Neural progenitor cell (in vitro differentiated cells): ENCODE results near the gene SEMA3G. TPM values are rescaled to one million over a fixed set of nuclear protein-coding genes. Genes with fewer than 3 reads are reported as not detected.

Source experiments
- DNase-seq: peaks from one replicate; pipeline ENCODE4 v3.0.0-alpha.2; 2016; ENCODE audit warnings: low spot score
- H2AFZ ChIP-seq: fragments of 200-600 bp; sonication (generic); replicated peaks from 2 replicates; pipeline ENCODE4 v1.6.1; 2016; ENCODE audit warnings: antibody characterized with exemption
- H3F3A ChIP-seq: fragments of 200-600 bp; sonication (generic); 2 replicates; pipeline ENCODE4 v1.6.1; 2016; ENCODE audit warnings: antibody characterized with exemption, low read depth
- H3K27ac ChIP-seq: fragments of 200-600 bp; sonication (generic); 2 replicates; pipeline ENCODE4 v1.5.1; 2016; ENCODE audit warnings: mild to moderate bottlenecking
- H3K27me3 ChIP-seq: fragments of 200-600 bp; sonication (generic); 2 replicates; pipeline ENCODE4 v1.6.1; 2016; ENCODE audit warnings: mild to moderate bottlenecking, moderate library complexity
- H3K36me3 ChIP-seq: fragments of 200-600 bp; sonication (generic); 2 replicates; pipeline ENCODE4 v1.5.1; 2016
- H3K4me1 ChIP-seq: fragments of 200-600 bp; sonication (generic); 2 replicates; pipeline ENCODE4 v1.6.1; 2016; ENCODE audit warnings: mixed run types
- H3K4me2 ChIP-seq: fragments of 200-600 bp; sonication (generic); 2 replicates; pipeline ENCODE4 v1.6.1; 2016
- H3K4me3 ChIP-seq: fragments of 200-600 bp; sonication (generic); 2 replicates; pipeline ENCODE4 v1.5.1; 2016
- H3K79me2 ChIP-seq: fragments of 200-600 bp; sonication (generic); 2 replicates; pipeline ENCODE4 v1.6.1; 2016; ENCODE audit warnings: low read depth
- H3K9ac ChIP-seq: fragments of 200-600 bp; sonication (generic); 2 replicates; pipeline ENCODE4 v1.6.1; 2016
- H3K9me3 ChIP-seq: fragments of 200-600 bp; sonication (generic); 2 replicates; pipeline ENCODE4 v1.5.1; 2016; ENCODE audit warnings: low read depth
- H4K20me1 ChIP-seq: fragments of 200-600 bp; sonication (generic); 2 replicates; pipeline ENCODE4 v1.6.1; 2016; ENCODE audit warnings: low read depth
- H3K27ac Mint-ChIP-seq: 3 replicates; pipeline ENCODE4 v1.8.0; 2021; ENCODE audit warnings: mixed read lengths
- H3K27me3 Mint-ChIP-seq: 2 replicates; pipeline ENCODE4 v1.8.0; 2022; ENCODE audit warnings: low read depth, mild to moderate bottlenecking, inconsistent platforms, moderate library complexity, mixed read lengths; ENCODE audit not compliant: insufficient read depth
- H3K36me3 Mint-ChIP-seq: 3 replicates; pipeline ENCODE4 v1.8.0; 2021; ENCODE audit warnings: mixed read lengths
- H3K4me1 Mint-ChIP-seq: 3 replicates; pipeline ENCODE4 v1.8.0; 2021; ENCODE audit warnings: mixed read lengths
- H3K4me3 Mint-ChIP-seq: 3 replicates; pipeline ENCODE4 v1.8.0; 2021; ENCODE audit warnings: mild to moderate bottlenecking, moderate library complexity, mixed read lengths
- H3K9me3 Mint-ChIP-seq: 3 replicates; pipeline ENCODE4 v1.8.0; 2020; ENCODE audit warnings: mixed read lengths
- EZH2 ChIP-seq: fragments of 200-600 bp; sonication (generic); IDR thresholded peaks from 2 replicates; pipeline ENCODE4 v1.6.1; 2017; ENCODE audit warnings: antibody characterized with exemption, mild to moderate bottlenecking, moderate library complexity
- EZH2phosphoT487 ChIP-seq: fragments of 200-600 bp; sonication (generic); IDR thresholded peaks from 2 replicates; pipeline ENCODE4 v1.6.1; 2017; ENCODE audit warnings: antibody characterized with exemption
- total RNA-seq: library from RNA; depleted of rRNA; stranded (reverse); fragments of >200 nt; gene quantifications from 2 replicates; pipeline ENCODE4 v1.2.3, GENCODE V29; 2015; ENCODE audit warnings: low replicate concordance
- TF ChIP-seq, protein P1 (sequence below): fragments of 200-600 bp; sonication (generic); IDR thresholded peaks from 2 replicates; pipeline ENCODE4 v1.5.1; 2017; ENCODE audit warnings: antibody characterized with exemption, mild to moderate bottlenecking

The SEMA3G gene
- total RNA-seq, 1 donor from 2014 or later = 0.79 TPM

DNA sequence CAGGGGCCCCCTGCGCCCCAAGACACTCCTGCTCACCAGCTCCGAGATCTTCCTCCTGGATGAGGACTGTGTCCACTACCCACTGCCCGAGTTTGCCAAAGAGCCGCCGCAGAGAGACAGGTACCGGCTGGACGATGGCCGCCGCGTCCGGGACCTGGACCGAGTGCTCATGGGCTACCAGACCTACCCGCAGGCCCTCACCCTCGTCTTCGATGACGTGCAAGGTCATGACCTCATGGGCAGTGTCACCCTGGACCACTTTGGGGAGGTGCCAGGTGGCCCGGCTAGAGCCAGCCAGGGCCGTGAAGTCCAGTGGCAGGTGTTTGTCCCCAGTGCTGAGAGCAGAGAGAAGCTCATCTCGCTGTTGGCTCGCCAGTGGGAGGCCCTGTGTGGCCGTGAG, 47.2 kb upstream of the SEMA3G start:
- Histone ChIP-seq H3K27me3 (no peaks in the 10 kb centered on the region), H3K27ac (no peak overlapping the region), H3K36me3 (no peaks in the 10 kb centered on the region), H3K9me3 (no peaks in the 10 kb centered on the region), H3K4me1 (peaks cover 6% of the 10 kb centered on the region), H4K20me1 (peaks cover 22% of the 10 kb centered on the region), H3K4me2 (no peak overlapping the region), H3K79me2 (no peaks in the 10 kb centered on the region), H3F3A (peaks cover 7% of the 10 kb centered on the region), H3K4me3 (no peak overlapping the region), H3K9ac (no peak overlapping the region), H2AFZ (no peak overlapping the region)
- H3K36me3 Mint-ChIP-seq = peaks cover 11% of the 10 kb centered on the region
- H3K4me3 Mint-ChIP-seq = no peak overlapping the region
- no peak overlapping the region for H3K27ac Mint-ChIP-seq
- TF ChIP-seq EZH2 = no peak
- TF ChIP-seq, protein P1, sequence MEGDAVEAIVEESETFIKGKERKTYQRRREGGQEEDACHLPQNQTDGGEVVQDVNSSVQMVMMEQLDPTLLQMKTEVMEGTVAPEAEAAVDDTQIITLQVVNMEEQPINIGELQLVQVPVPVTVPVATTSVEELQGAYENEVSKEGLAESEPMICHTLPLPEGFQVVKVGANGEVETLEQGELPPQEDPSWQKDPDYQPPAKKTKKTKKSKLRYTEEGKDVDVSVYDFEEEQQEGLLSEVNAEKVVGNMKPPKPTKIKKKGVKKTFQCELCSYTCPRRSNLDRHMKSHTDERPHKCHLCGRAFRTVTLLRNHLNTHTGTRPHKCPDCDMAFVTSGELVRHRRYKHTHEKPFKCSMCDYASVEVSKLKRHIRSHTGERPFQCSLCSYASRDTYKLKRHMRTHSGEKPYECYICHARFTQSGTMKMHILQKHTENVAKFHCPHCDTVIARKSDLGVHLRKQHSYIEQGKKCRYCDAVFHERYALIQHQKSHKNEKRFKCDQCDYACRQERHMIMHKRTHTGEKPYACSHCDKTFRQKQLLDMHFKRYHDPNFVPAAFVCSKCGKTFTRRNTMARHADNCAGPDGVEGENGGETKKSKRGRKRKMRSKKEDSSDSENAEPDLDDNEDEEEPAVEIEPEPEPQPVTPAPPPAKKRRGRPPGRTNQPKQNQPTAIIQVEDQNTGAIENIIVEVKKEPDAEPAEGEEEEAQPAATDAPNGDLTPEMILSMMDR = no peak
- TF ChIP-seq EZH2phosphoT487 = no peak
- peaks cover 10% of the 10 kb centered on the region for H3K4me1 Mint-ChIP-seq
- no peak for DNase-seq
- peaks cover 6% of the 10 kb centered on the region for H3K27me3 Mint-ChIP-seq
- H3K9me3 Mint-ChIP-seq = no peaks in the 10 kb centered on the region

DNA sequence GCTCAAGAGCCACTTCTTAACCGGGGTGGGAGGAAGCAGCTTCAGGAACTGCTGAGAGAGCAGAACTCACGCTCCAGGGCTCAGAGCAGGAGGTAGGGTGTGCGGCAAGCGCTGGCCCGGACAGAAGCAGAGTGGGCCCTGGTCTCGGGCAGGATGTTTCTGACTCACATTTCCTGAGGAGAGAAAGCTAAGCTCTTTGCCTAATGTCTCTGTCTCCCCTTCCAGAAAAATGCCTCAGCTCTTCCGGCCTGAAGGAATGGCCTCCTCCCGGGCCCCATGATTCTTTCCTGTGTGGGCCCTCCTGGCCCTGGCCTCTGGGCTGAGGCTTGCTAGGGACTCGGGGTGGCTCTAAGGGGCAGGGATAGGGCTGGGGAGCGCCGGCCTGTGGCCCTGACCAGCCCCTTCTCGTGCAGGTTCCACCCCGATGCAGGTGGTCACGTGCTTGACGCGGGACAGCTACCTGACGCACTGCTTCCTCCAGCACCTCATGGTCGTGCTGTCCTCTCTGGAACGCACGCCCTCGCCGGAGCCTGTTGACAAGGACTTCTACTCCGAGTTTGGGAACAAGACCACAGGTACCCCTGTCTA, 46.1 kb upstream of the SEMA3G start:
- no peaks in the 10 kb centered on the region for H3K36me3 ChIP-seq
- Mint-ChIP-seq H3K36me3 (peaks cover 11% of the 10 kb centered on the region), H3K4me1 (peaks cover 10% of the 10 kb centered on the region), H3K27ac (no peak overlapping the region), H3K27me3 (peaks cover 6% of the 10 kb centered on the region), H3K9me3 (no peaks in the 10 kb centered on the region), H3K4me3 (no peak overlapping the region)
- H3K4me1 ChIP-seq = peaks cover 6% of the 10 kb centered on the region
- no peak overlapping the region for H3K4me2 ChIP-seq
- DNase-seq = no peak
- H3K4me3 ChIP-seq = no peak overlapping the region
- H4K20me1 ChIP-seq = peaks cover 22% of the 10 kb centered on the region
- H3F3A ChIP-seq = peaks cover 7% of the 10 kb centered on the region
- H2AFZ ChIP-seq = no peak overlapping the region
- H3K27ac ChIP-seq = no peak overlapping the region
- no peak overlapping the region for H3K9ac ChIP-seq
- H3K9me3 ChIP-seq = no peaks in the 10 kb centered on the region
- H3K79me2 ChIP-seq = no peaks in the 10 kb centered on the region
- TF ChIP-seq EZH2 (no peak), EZH2phosphoT487 (no peak)
- TF ChIP-seq, protein P1 = no peak
- no peaks in the 10 kb centered on the region for H3K27me3 ChIP-seq

DNA sequence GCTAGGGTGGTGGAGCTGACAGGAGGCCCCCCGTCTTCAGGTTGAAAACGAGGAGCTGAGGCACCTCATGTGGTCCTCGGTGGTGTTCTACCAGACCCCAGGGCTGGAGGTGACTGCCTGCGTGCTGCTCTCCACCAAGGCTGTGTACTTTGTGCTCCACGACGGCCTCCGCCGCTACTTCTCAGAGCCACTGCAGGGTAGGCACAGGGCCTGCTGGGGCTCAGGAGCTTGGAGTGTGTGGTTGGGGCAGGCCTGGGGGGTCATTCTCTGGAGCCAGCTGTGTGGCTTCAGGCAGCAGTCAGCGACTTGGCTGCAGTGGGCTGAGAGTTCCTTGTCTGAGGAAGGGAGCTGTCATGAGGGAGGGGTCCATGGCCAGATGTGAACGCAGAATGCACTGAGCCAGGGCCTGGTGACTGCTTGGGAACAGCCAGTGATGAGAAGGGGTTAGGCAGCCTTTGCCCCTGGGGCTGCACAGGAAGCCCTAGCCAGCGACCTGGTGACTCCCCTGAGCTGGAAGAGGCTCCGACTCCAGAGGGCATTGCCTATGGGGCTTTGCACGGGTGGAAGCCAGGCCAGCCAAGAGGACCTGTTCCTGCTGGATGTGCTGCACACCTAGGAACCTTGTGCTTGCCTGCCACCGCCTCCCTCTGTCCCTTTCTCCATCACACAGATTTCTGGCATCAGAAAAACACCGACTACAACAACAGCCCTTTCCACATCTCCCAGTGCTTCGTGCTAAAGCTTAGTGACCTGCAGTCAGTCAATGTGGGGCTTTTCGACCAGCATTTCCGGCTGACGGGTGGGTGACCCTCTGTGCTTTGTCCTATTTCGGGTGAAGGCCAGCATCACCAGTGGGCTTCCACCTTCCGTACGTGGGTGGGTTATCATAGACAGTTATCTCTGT, 45.4 kb upstream of the SEMA3G start:
- Histone ChIP-seq H3K9ac (no peak overlapping the region), H3K36me3 (no peaks in the 10 kb centered on the region), H3K4me1 (peaks cover 6% of the 10 kb centered on the region), H3K4me2 (no peak overlapping the region), H2AFZ (no peak overlapping the region), H3K9me3 (no peaks in the 10 kb centered on the region), H3F3A (peaks cover 7% of the 10 kb centered on the region), H4K20me1 (peaks cover 22% of the 10 kb centered on the region), H3K4me3 (no peak overlapping the region), H3K27me3 (no peaks in the 10 kb centered on the region), H3K79me2 (no peaks in the 10 kb centered on the region), H3K27ac (no peak overlapping the region)
- DNase-seq = no peak
- Mint-ChIP-seq H3K36me3 (peaks cover 15% of the 10 kb centered on the region), H3K27ac (peak overlapping the region; percentile 10), H3K9me3 (no peaks in the 10 kb centered on the region), H3K4me1 (peaks cover 10% of the 10 kb centered on the region), H3K4me3 (no peak overlapping the region), H3K27me3 (peaks cover 6% of the 10 kb centered on the region)
- TF ChIP-seq, protein P1 = no peak
- TF ChIP-seq EZH2phosphoT487 (no peak), EZH2 (no peak)
